ENCODE measurements around the gene WFS1.
A peak's percentile ranks its signal among the peaks of the same experiment; 100 is the strongest.

The WFS1 gene

GRCh38 chr4:6293097-6293445, 23.4 kb downstream of the WFS1 start:
- no peaks in the 10 kb centered on the region for H3K27me3 ChIP-seq (ENCODE audit: control insufficient read depth, insufficient read depth, low read length)
- H3K27ac ChIP-seq (ENCODE audit: low read depth, low read length) = no peak overlapping the region
- no peak overlapping the region for H3K9ac ChIP-seq (ENCODE audit: low read length)
- no peaks in the 10 kb centered on the region for H3K4me1 ChIP-seq (ENCODE audit: control insufficient read depth, insufficient read depth, low read length)
- peaks cover 27% of the 10 kb centered on the region for H3K36me3 ChIP-seq (ENCODE audit: control insufficient read depth, insufficient read depth, low read length)
- H3K4me3 ChIP-seq (ENCODE audit: low read length) = no peak overlapping the region

GRCh38 chr4:6293661-6294060, 24.0 kb downstream of the WFS1 start:
- Histone ChIP-seq H3K27ac (ENCODE audit: low read depth, low read length) (no peak overlapping the region), H3K36me3 (ENCODE audit: control insufficient read depth, insufficient read depth, low read length) (peaks cover 26% of the 10 kb centered on the region), H3K27me3 (ENCODE audit: control insufficient read depth, insufficient read depth, low read length) (no peaks in the 10 kb centered on the region), H3K9ac (ENCODE audit: low read length) (no peak overlapping the region), H3K4me3 (ENCODE audit: low read length) (no peak overlapping the region), H3K4me1 (ENCODE audit: control insufficient read depth, insufficient read depth, low read length) (no peaks in the 10 kb centered on the region)

DNA sequence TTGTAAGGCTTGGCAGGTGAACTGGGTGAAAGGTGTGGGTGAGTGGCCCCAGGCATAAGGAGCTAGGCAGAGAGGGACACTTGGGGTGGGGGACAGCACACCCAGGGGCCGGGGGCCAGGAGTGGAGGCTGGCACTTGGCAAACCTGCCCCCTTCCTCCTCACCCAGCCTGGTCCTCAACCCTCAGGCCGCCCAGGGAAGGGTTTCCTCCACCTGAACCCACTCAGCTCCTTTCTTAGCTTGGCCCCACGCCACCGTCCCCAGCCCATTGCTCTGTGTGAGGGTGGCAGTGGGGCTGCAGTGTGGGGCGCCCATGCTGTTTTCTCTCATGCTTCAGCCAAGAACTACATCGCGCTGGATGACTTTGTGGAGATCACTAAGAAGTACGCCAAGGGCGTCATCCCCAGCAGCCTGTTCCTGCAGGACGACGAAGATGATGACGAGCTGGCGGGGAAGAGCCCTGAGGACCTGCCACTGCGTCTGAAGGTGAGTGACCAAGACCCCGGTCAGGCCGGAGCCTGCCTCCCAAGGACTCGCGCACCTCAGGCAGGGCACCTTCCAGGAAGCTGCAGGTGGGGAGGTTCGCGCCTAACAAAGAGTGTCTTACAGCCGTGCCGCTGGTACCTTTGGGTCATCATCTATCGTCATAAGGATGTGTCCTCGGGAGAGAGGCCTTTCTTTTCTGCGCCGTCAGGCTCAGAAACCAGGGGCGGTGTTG, 25.2 kb downstream of the WFS1 start:
- Histone ChIP-seq H3K9ac (ENCODE audit: low read length) (no peak overlapping the region), H3K36me3 (ENCODE audit: control insufficient read depth, insufficient read depth, low read length) (peaks cover 19% of the 10 kb centered on the region)

DNA sequence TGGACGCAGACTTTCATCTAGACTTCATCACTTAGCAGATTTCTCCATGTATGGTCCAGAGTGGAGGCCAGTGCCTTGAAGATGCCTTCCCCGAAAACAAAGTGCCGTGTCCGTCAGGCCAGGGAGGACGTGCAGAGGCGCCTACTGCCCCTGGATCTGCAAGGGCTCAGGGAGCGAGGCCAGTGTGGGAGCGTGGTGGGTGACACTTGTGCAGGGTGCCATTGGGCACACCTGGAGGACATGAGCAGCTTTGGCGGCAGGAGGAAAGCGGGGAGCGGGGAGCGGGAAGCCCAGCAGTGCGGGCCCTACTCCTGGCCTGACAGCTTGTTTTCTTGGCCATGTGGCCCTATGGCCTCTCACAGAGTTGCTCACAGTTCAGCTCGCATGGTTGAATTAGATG, 25.8 kb downstream of the WFS1 start:
- H3K4me1 ChIP-seq (ENCODE audit: control insufficient read depth, insufficient read depth, low read length) = no peaks in the 10 kb centered on the region
- H3K27ac ChIP-seq (ENCODE audit: low read depth, low read length) = no peak overlapping the region
- no peak overlapping the region for H3K9ac ChIP-seq (ENCODE audit: low read length)
- H3K4me3 ChIP-seq (ENCODE audit: low read length) = no peak overlapping the region
- no peaks in the 10 kb centered on the region for H3K27me3 ChIP-seq (ENCODE audit: control insufficient read depth, insufficient read depth, low read length)
- H3K36me3 ChIP-seq (ENCODE audit: control insufficient read depth, insufficient read depth, low read length) = peaks cover 18% of the 10 kb centered on the region

More for the DNA sequence above, 25.2 kb downstream of the WFS1 start:
- Histone ChIP-seq H3K27me3 (ENCODE audit: control insufficient read depth, insufficient read depth, low read length) (no peaks in the 10 kb centered on the region), H3K27ac (ENCODE audit: low read depth, low read length) (no peak overlapping the region), H3K4me1 (ENCODE audit: control insufficient read depth, insufficient read depth, low read length) (no peaks in the 10 kb centered on the region), H3K4me3 (ENCODE audit: low read length) (no peak overlapping the region)

DNA sequence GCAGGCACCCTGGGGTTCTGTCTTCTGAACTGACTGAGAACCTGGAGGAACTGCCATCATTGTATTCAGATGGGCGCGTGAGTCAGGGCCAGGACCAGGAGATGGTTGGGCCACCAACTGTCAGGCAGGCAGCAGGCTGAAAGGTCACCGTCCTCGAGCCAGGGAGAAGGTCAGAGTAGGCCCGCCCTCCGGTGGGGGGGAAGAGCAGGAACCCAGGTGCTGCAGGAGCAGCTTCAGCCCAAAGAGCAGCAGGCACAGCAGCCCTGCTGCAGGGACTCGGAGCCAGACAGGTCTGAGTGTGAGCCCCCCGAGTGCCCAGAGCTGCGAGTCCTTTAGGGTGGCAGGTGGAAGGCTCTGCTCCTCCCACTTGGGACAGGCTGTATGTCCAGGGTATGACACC, 26.4 kb downstream of the WFS1 start:
- no peak overlapping the region for H3K27ac ChIP-seq (ENCODE audit: low read depth, low read length)
- H3K9ac ChIP-seq (ENCODE audit: low read length) = no peak overlapping the region
- H3K27me3 ChIP-seq (ENCODE audit: control insufficient read depth, insufficient read depth, low read length) = no peaks in the 10 kb centered on the region
- no peaks in the 10 kb centered on the region for H3K4me1 ChIP-seq (ENCODE audit: control insufficient read depth, insufficient read depth, low read length)
- no peak overlapping the region for H3K4me3 ChIP-seq (ENCODE audit: low read length)
- peaks cover 18% of the 10 kb centered on the region for H3K36me3 ChIP-seq (ENCODE audit: control insufficient read depth, insufficient read depth, low read length)

DNA sequence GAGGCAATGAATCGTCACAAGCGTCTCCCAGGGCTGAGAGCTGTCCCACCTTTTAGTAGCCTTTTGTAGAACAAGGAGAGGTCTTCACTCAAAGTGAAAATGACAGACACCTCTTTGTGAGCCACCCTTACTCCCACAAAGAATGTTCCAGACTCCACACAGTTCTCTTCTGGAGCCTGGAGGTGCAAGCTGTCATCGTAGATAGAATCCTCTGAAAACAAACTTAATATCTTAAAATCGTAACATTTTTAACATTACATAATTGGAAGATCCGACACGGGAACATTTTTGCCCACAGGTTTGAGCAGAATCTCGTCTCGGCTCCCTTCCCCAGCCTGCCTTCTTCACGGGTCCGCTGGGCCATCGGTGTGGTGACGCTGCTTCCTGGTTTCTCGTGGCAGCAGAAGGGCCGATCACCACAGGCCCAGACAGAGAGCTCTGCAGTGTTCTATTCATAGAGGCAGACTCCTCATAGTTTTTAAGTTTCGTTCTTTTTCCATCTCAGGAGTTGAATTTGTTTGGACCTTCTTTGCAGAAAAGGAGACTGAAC, 27.7 kb downstream of the WFS1 start:
- H3K4me1 ChIP-seq (ENCODE audit: control insufficient read depth, insufficient read depth, low read length) = no peaks in the 10 kb centered on the region
- H3K27me3 ChIP-seq (ENCODE audit: control insufficient read depth, insufficient read depth, low read length) = no peaks in the 10 kb centered on the region
- peaks cover 26% of the 10 kb centered on the region for H3K36me3 ChIP-seq (ENCODE audit: control insufficient read depth, insufficient read depth, low read length)
- no peak overlapping the region for H3K4me3 ChIP-seq (ENCODE audit: low read length)
- H3K27ac ChIP-seq (ENCODE audit: low read depth, low read length) = no peak overlapping the region
- H3K9ac ChIP-seq (ENCODE audit: low read length) = no peak overlapping the region

DNA sequence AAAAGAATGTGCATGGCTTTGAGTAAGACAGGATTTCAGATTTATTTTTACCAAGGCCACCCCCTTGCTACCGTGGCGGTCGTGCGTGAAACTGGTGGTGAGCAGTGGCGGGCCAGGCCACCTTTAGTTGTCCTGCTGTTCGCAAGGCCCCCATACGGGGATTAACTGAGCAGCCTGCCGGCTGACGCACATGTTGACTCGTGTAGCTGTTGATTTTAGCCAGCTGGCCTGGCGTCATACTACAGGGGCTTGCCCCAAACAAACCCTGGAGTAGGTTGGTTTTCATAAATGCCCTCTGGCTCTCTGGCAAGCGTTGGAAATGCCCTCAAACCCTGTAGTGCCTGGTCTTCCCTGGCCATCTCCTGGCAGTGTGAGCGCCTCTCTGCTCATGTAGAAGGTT, 28.4 kb downstream of the WFS1 start:
- H3K27me3 ChIP-seq (ENCODE audit: control insufficient read depth, insufficient read depth, low read length) = no peaks in the 10 kb centered on the region
- no peak overlapping the region for H3K4me3 ChIP-seq (ENCODE audit: low read length)
- H3K36me3 ChIP-seq (ENCODE audit: control insufficient read depth, insufficient read depth, low read length) = peaks cover 32% of the 10 kb centered on the region
- no peak overlapping the region for H3K9ac ChIP-seq (ENCODE audit: low read length)
- no peaks in the 10 kb centered on the region for H3K4me1 ChIP-seq (ENCODE audit: control insufficient read depth, insufficient read depth, low read length)
- H3K27ac ChIP-seq (ENCODE audit: low read depth, low read length) = no peak overlapping the region

DNA sequence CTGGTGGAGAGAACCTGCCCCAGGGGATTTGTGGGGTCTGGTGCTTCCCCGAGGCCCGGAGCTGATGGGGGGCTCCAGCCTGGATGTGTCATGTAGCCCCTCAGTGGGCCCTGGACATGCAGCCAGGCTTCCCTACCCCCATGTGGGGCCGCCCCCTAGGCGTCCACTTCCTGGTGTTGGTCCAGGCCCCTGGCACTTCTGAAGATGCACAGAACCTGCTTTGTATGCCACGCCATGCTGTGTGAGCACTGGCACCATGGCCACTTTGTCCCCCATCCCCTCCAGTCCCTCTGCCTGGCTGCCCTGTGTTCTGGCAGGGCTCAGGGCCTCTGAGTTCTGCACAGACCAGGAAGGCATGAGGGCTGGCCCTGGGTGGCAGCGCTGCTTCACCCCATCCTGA, 29.2 kb downstream of the WFS1 start:
- H3K27ac ChIP-seq (ENCODE audit: low read depth, low read length) = no peak overlapping the region
- H3K27me3 ChIP-seq (ENCODE audit: control insufficient read depth, insufficient read depth, low read length) = no peaks in the 10 kb centered on the region
- H3K9ac ChIP-seq (ENCODE audit: low read length) = no peak overlapping the region
- no peaks in the 10 kb centered on the region for H3K4me1 ChIP-seq (ENCODE audit: control insufficient read depth, insufficient read depth, low read length)
- peaks cover 32% of the 10 kb centered on the region for H3K36me3 ChIP-seq (ENCODE audit: control insufficient read depth, insufficient read depth, low read length)
- no peak overlapping the region for H3K4me3 ChIP-seq (ENCODE audit: low read length)

DNA sequence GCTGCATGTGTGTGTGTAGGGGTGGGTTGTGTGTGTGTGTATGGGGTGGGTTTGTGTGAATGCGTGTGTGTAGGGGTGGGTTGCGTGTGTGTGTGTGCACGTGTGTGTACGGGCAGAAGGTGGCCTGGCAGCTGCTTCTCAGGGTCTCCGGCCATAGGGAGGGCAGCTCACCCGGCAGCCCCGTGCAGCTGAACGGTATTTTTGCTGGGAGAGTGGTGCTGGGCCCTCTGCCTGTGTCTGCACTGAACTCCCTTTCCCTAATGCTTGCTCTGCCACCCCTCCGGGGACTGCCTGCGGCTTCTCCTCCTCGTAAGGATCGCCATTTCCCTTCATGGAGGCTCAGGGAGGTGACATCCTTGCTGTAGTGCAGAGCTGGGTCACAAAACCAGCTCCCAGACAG, 30.2 kb downstream of the WFS1 start:
- H3K36me3 ChIP-seq (ENCODE audit: control insufficient read depth, insufficient read depth, low read length) = peaks cover 32% of the 10 kb centered on the region
- H3K27ac ChIP-seq (ENCODE audit: low read depth, low read length) = no peak overlapping the region
- H3K27me3 ChIP-seq (ENCODE audit: control insufficient read depth, insufficient read depth, low read length) = no peaks in the 10 kb centered on the region

GRCh38 chr4:6300359-6300758, 30.7 kb downstream of the WFS1 start:
- Histone ChIP-seq H3K36me3 (ENCODE audit: control insufficient read depth, insufficient read depth, low read length) (peaks cover 32% of the 10 kb centered on the region), H3K4me1 (ENCODE audit: control insufficient read depth, insufficient read depth, low read length) (no peaks in the 10 kb centered on the region), H3K27ac (ENCODE audit: low read depth, low read length) (no peak overlapping the region), H3K27me3 (ENCODE audit: control insufficient read depth, insufficient read depth, low read length) (no peaks in the 10 kb centered on the region), H3K9ac (ENCODE audit: low read length) (no peak overlapping the region), H3K4me3 (ENCODE audit: low read length) (no peak overlapping the region)

More for the DNA sequence above, 30.2 kb downstream of the WFS1 start:
- no peak overlapping the region for H3K4me3 ChIP-seq (ENCODE audit: low read length)
- no peak overlapping the region for H3K9ac ChIP-seq (ENCODE audit: low read length)
- no peaks in the 10 kb centered on the region for H3K4me1 ChIP-seq (ENCODE audit: control insufficient read depth, insufficient read depth, low read length)

GRCh38 chr4:6301051-6301731, 31.5 kb downstream of the WFS1 start:
- Histone ChIP-seq H3K27ac (ENCODE audit: low read depth, low read length) (no peak overlapping the region), H3K36me3 (ENCODE audit: control insufficient read depth, insufficient read depth, low read length) (peaks cover 25% of the 10 kb centered on the region), H3K4me3 (ENCODE audit: low read length) (no peak overlapping the region), H3K4me1 (ENCODE audit: control insufficient read depth, insufficient read depth, low read length) (no peaks in the 10 kb centered on the region), H3K27me3 (ENCODE audit: control insufficient read depth, insufficient read depth, low read length) (no peaks in the 10 kb centered on the region), H3K9ac (ENCODE audit: low read length) (peak overlapping the region; percentile 7)

GRCh38 chr4:6301732-6302442, 32.2 kb downstream of the WFS1 start:
- Histone ChIP-seq H3K36me3 (ENCODE audit: control insufficient read depth, insufficient read depth, low read length) (peaks cover 25% of the 10 kb centered on the region), H3K27me3 (ENCODE audit: control insufficient read depth, insufficient read depth, low read length) (no peaks in the 10 kb centered on the region), H3K27ac (ENCODE audit: low read depth, low read length) (no peak overlapping the region), H3K4me3 (ENCODE audit: low read length) (no peak overlapping the region), H3K4me1 (ENCODE audit: control insufficient read depth, insufficient read depth, low read length) (no peaks in the 10 kb centered on the region), H3K9ac (ENCODE audit: low read length) (no peak overlapping the region)

Data from rectal smooth muscle tissue (tissue), 1 donor.